GM23338 (cell line): ENCODE measurements around the gene ICAM2. TPM values are rescaled to one million over a fixed set of nuclear protein-coding genes. Genes with fewer than 3 reads are reported as not detected.

Experiments
- ATAC-seq: fragments of 200-7000 bp; cut with Tn5 transposase; 3 replicates; pipeline ENCODE4 v1.9.1; 2020
- DNase-seq: peaks from one replicate; pipeline ENCODE4 v3.0.0-alpha.2; 2015; ENCODE audit warnings: low spot score
- H2AFZ ChIP-seq: fragments of 200-600 bp; sonication (generic); 2 replicates; pipeline ENCODE4 v1.8.0; 2016; ENCODE audit warnings: antibody characterized with exemption, mild to moderate bottlenecking, moderate library complexity
- H3F3A ChIP-seq: fragments of 200-600 bp; sonication (generic); replicated peaks from 2 replicates; pipeline ENCODE4 v1.8.0; 2017; ENCODE audit warnings: antibody characterized with exemption, mixed run types, low read depth
- H3K27ac ChIP-seq: fragments of 200-600 bp; sonication (generic); 2 replicates; pipeline ENCODE4 v1.6.1; 2016; ENCODE audit warnings: low read depth
- H3K27me3 ChIP-seq: fragments of 200-600 bp; sonication (generic); 2 replicates; pipeline ENCODE4 v1.8.0; 2016; ENCODE audit warnings: mild to moderate bottlenecking, mixed run types, moderate library complexity; ENCODE audit not compliant: insufficient read depth
- H3K36me3 ChIP-seq: fragments of 200-600 bp; sonication (generic); 2 replicates; pipeline ENCODE4 v1.8.0; 2016; ENCODE audit warnings: mild to moderate bottlenecking; ENCODE audit not compliant: insufficient read depth
- H3K4me1 ChIP-seq: fragments of 200-600 bp; sonication (generic); 2 replicates; pipeline ENCODE4 v1.8.0; 2016; ENCODE audit warnings: mild to moderate bottlenecking, moderate library complexity; ENCODE audit not compliant: insufficient read depth
- H3K4me2 ChIP-seq: fragments of 200-600 bp; sonication (generic); 2 replicates; pipeline ENCODE4 v1.7.1; 2017; ENCODE audit warnings: mixed run types
- H3K4me3 ChIP-seq: fragments of 200-600 bp; sonication (generic); 2 replicates; pipeline ENCODE4 v1.6.1; 2016; ENCODE audit warnings: mixed run types
- H3K79me2 ChIP-seq: fragments of 200-600 bp; sonication (generic); replicated peaks from 2 replicates; pipeline ENCODE4 v1.8.0; 2017; ENCODE audit warnings: mild to moderate bottlenecking; ENCODE audit not compliant: insufficient read depth
- H3K9me2 ChIP-seq: fragments of 200-600 bp; sonication (generic); 2 replicates; pipeline ENCODE4 v1.8.0; 2017; ENCODE audit not compliant: insufficient read depth
- H4K20me1 ChIP-seq: fragments of 200-600 bp; sonication (generic); replicated peaks from 2 replicates; pipeline ENCODE4 v1.8.0; 2017; ENCODE audit warnings: mild to moderate bottlenecking; ENCODE audit not compliant: insufficient read depth
- H3K27ac Mint-ChIP-seq: 2 replicates; pipeline ENCODE4 v1.8.0; 2020; ENCODE audit warnings: inconsistent platforms, mild to moderate bottlenecking, moderate library complexity, mixed read lengths
- H3K27me3 Mint-ChIP-seq: 3 replicates; pipeline ENCODE4 v1.8.0; 2022; ENCODE audit warnings: low read depth, mild to moderate bottlenecking, moderate library complexity, mixed read lengths, inconsistent platforms; ENCODE audit not compliant: insufficient read depth, poor library complexity
- H3K36me3 Mint-ChIP-seq: 3 replicates; pipeline ENCODE4 v1.8.0; 2021; ENCODE audit warnings: low read depth, mild to moderate bottlenecking, inconsistent platforms, moderate library complexity, mixed read lengths
- H3K4me1 Mint-ChIP-seq: 3 replicates; pipeline ENCODE4 v1.8.0; 2020; ENCODE audit warnings: mild to moderate bottlenecking, inconsistent platforms, mixed read lengths
- H3K4me3 Mint-ChIP-seq: 3 replicates; pipeline ENCODE4 v1.8.0; 2021; ENCODE audit warnings: moderate library complexity, mild to moderate bottlenecking, inconsistent platforms, mixed read lengths
- H3K9me3 Mint-ChIP-seq: 3 replicates; pipeline ENCODE4 v1.8.0; 2020; ENCODE audit warnings: moderate library complexity, mild to moderate bottlenecking, inconsistent platforms, mixed read lengths
- EZH2phosphoT487 ChIP-seq: fragments of 200-600 bp; sonication (generic); IDR thresholded peaks from one replicate; pipeline ENCODE4 v1.8.1; 2018; ENCODE audit warnings: antibody characterized with exemption; ENCODE audit not compliant: unreplicated experiment
- JUNB ChIP-seq: IDR thresholded peaks from one replicate; pipeline ENCODE4 v1.6.1; 2016; ENCODE audit warnings: antibody characterized with exemption; ENCODE audit not compliant: unreplicated experiment
- NANOG ChIP-seq: IDR thresholded peaks from 2 replicates; pipeline ENCODE4 v1.6.1; 2016; ENCODE audit warnings: antibody characterized with exemption, borderline replicate concordance
- POLR2AphosphoS5 ChIP-seq: IDR thresholded peaks from 2 replicates; pipeline ENCODE4 v1.6.1; 2016; ENCODE audit warnings: antibody characterized with exemption, low read depth
- REST ChIP-seq: IDR thresholded peaks from one replicate; pipeline ENCODE4 v1.6.1; 2018; ENCODE audit warnings: antibody characterized with exemption; ENCODE audit not compliant: unreplicated experiment
- STAT1 ChIP-seq: IDR thresholded peaks from one replicate; pipeline ENCODE4 v1.6.1; 2016; ENCODE audit warnings: antibody characterized with exemption; ENCODE audit not compliant: unreplicated experiment
- ZNF114 ChIP-seq: fragments of 250-450 bp; sonication (Bioruptor Pico); IDR thresholded peaks from 2 replicates; pipeline ENCODE4 v1.5.0; 2020; ENCODE audit warnings: mild to moderate bottlenecking, moderate library complexity
- ZNF331 ChIP-seq: fragments of 250-450 bp; sonication (Bioruptor Pico); IDR thresholded peaks from 2 replicates; pipeline ENCODE4 v1.5.0; 2020; ENCODE audit warnings: low read depth, mild to moderate bottlenecking, moderate library complexity
- ZNF462 ChIP-seq: fragments of 250-450 bp; sonication (Bioruptor Pico); IDR thresholded peaks from 2 replicates; pipeline ENCODE4 v1.5.0; 2020; ENCODE audit warnings: mild to moderate bottlenecking, moderate library complexity
- polyA plus RNA-seq: library from polyadenylated mRNA; unstranded; fragments of >200 nt; fragmentation: Nextera tagmentation; extraction: Ambion mirVana; gene quantifications from 2 replicates; pipeline ENCODE4 v1.2.1, GENCODE V29; 2016
- total RNA-seq: library from RNA; depleted of rRNA; stranded (reverse); fragments of >200 nt; shearing (Covaris generic); gene quantifications from 2 replicates; pipeline ENCODE4 v1.2.3, GENCODE V29; 2014

Gene ICAM2
- total and polyA plus RNA-seq, 2 experiments from 2014 or later, result 0.31 to 0.86 TPM

GRCh38 chr17:63955232-63955631 is 65.2 kb downstream of the ICAM2 start (continued):
- TF ChIP-seq ZNF462 (no peak), EZH2phosphoT487 (no peak), STAT1 (no peak)

GRCh38 chr17:63954402-63955063 is 65.9 kb downstream of the ICAM2 start:
- ATAC-seq (no peak), DNase-seq (no peak)
- TF ChIP-seq STAT1, result no peak
- TF ChIP-seq ZNF114 (CRISPR knock-in tag), result no peak
- no peak for TF ChIP-seq ZNF331 (CRISPR knock-in tag)
- no peak for TF ChIP-seq REST
- no peak for TF ChIP-seq EZH2phosphoT487
- TF ChIP-seq NANOG, result no peak
- no peak for TF ChIP-seq POLR2AphosphoS5
- no peak for TF ChIP-seq JUNB
- no peak overlapping the region for H3K27ac Mint-ChIP-seq
- H3K4me2 ChIP-seq, result no peak overlapping the region
- H3K36me3 ChIP-seq, result no peaks in the 10 kb centered on the region
- H3K36me3 Mint-ChIP-seq, result peaks cover 13% of the 10 kb centered on the region; the same call in 2 of the 3 replicates
- H3F3A ChIP-seq, result no peaks in the 10 kb centered on the region
- H3K4me3 ChIP-seq, result no peak overlapping the region
- H3K9me2 ChIP-seq, result no peaks in the 10 kb centered on the region
- no peaks in the 10 kb centered on the region for H3K27me3 ChIP-seq
- no peak overlapping the region for H3K27ac ChIP-seq
- H4K20me1 ChIP-seq, result no peaks in the 10 kb centered on the region
- no peak overlapping the region for H3K4me3 Mint-ChIP-seq
- no peaks in the 10 kb centered on the region for H3K4me1 ChIP-seq
- H3K27me3 Mint-ChIP-seq, result peaks cover 10% of the 10 kb centered on the region
- H3K4me1 Mint-ChIP-seq, result peaks cover 3% of the 10 kb centered on the region; the same call in 2 of the 3 replicates
- H3K79me2 ChIP-seq, result no peaks in the 10 kb centered on the region
- H3K9me3 Mint-ChIP-seq, result no peaks in the 10 kb centered on the region
- H2AFZ ChIP-seq, result no peak overlapping the region
